Upper lobe of left lung (tissue), 6 donors: ENCODE data around the gene NARF. TPM values are rescaled to one million over a fixed set of nuclear protein-coding genes. Genes with fewer than 3 reads are reported as not detected.

Experiments
- ATAC-seq, 2 donors: fragments of 200-7000 bp; cut with Tn5 transposase; one replicate each; pipeline ENCODE4 v1.9.1; 2022; ENCODE audit warnings: mild to moderate bottlenecking in 2 of 2, moderate library complexity in 2 of 2; ENCODE audit not compliant: low FRiP score in 2 of 2
- DNase-seq, 2 donors: peaks; one replicate each; pipeline ENCODE4 v3.0.0-alpha.2; 2019 to 2020
- H3K27ac ChIP-seq, 4 donors: fragments of 200-600 bp; sonication (generic); one replicate each; pipeline ENCODE4 v1.5.1; 2016 to 2019
- H3K27me3 ChIP-seq, 4 donors: fragments of 200-600 bp; sonication (generic); one replicate each; pipeline ENCODE4 v1.5.1; 2017 to 2019
- H3K36me3 ChIP-seq, 4 donors: fragments of 200-600 bp; sonication (generic); one replicate each; pipeline ENCODE4 v1.5.1; 2016 to 2019
- H3K4me1 ChIP-seq, 4 donors: fragments of 200-600 bp; sonication (generic); one replicate each; pipeline ENCODE4 v1.5.1; 2018 to 2019
- H3K4me3 ChIP-seq, 4 donors: fragments of 200-600 bp; sonication (generic); one replicate each; pipeline ENCODE4 v1.5.1; 2017 to 2019; ENCODE audit warnings: mild to moderate bottlenecking in 2 of 4, moderate library complexity in 1 of 4
- H3K9me3 ChIP-seq, 4 donors: fragments of 200-600 bp; sonication (generic); one replicate each; pipeline ENCODE4 v1.5.1; 2018 to 2019
- CTCF ChIP-seq, 6 experiments: fragments of 450-650 bp in 4 of 6; fragments of 200-600 bp in 2 of 6; sonication (generic) in 2 of 6; IDR thresholded peaks; one replicate each; pipeline ENCODE4 v1.5.1; 2016 to 2019; ENCODE audit warnings: antibody characterized with exemption in 6 of 6
- EP300 ChIP-seq, 4 donors: sonication (generic); formaldehyde crosslinking; IDR thresholded peaks; one replicate each; pipeline ENCODE4 v1.5.1; 2017; ENCODE audit warnings: antibody characterized with exemption in 4 of 4, control low read depth in 2 of 4
- POLR2A ChIP-seq, 4 donors: fragments of 450-650 bp; IDR thresholded peaks; one replicate each; pipeline ENCODE4 v1.5.1; 2016 to 2017; ENCODE audit warnings: antibody characterized with exemption in 4 of 4, mild to moderate bottlenecking in 2 of 4
- POLR2AphosphoS5 ChIP-seq, 2 donors: sonication (generic); formaldehyde crosslinking; IDR thresholded peaks; one replicate each; pipeline ENCODE4 v1.5.1; 2017; ENCODE audit warnings: antibody characterized with exemption in 2 of 2
- WGBS, 2 donors: methylation state at CpG; one replicate each; pipeline ENCODE4 v1.1.5; 2017 to 2018; 5-methylcytosine and 5-hydroxymethylcytosine counted together
- total RNA-seq, 6 donors: library from RNA; depleted of rRNA in 4 of 6; stranded (reverse); fragments of >200 nt in 4 of 6; gene quantifications; one replicate each; pipeline versions ENCODE4 v1.1.0 to v1.2.1, GENCODE V29; 2016 to 2021
- donor health status: DM: no; HTN: no; CAD: no; lungs with moderate emphysema.
- donor health status: DM: no; HTN: yes; CAD: no; lungs with severe emphysema.

The NARF gene
- total RNA-seq, 6 donors from 2014 or later: 28.9 to 77.8 (median 62.6) TPM

DNA sequence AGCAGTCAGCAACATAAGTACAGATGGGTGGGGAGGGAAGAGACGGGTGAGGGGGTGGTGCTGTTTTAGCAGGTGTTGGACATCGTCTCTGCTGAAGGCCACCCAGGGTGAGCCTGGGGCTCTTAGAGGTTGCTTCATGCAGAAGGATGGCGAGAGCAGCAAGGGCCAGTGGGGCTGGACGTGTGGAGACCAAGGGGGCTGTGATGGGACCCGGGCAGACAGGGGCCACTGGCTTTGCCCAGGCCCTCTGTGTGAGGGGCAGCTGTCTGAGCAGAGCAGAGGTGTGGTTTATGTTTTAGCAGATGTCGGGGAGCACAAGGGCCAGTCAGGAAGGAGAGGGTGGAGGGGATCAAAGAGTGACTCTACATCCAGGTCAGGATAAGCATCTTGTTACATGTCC lies 4.8 kb downstream of the NARF start:
- ATAC-seq (no peak), DNase-seq (no peak)
- H3K27me3 ChIP-seq: no peaks in the 10 kb centered on the region
- H3K4me1 ChIP-seq: peaks cover 10 to 22% (median 18%) of the 10 kb centered on the region in 4 donors
- H3K4me3 ChIP-seq: no peak overlapping the region
- WGBS, 2 donors: 63 to 86% methylated on average over 6 of the region's 6 CpGs
- TF ChIP-seq CTCF (IDR thresholded peaks at IDR 0.05): no peak
- H3K36me3 ChIP-seq: peaks cover 17 to 84% (median 76%) of the 10 kb centered on the region in 4 donors
- H3K27ac ChIP-seq: no peak overlapping the region
- no peaks in the 10 kb centered on the region for H3K9me3 ChIP-seq

- TF ChIP-seq POLR2AphosphoS5 (IDR thresholded peaks at IDR 0.05) (no peak), POLR2A (IDR thresholded peaks at IDR 0.05) (no peak)
- no peak for ATAC-seq
These were observed 5.5 kb downstream of the NARF start for GRCh38 chr17:82463925-82464566.

DNA sequence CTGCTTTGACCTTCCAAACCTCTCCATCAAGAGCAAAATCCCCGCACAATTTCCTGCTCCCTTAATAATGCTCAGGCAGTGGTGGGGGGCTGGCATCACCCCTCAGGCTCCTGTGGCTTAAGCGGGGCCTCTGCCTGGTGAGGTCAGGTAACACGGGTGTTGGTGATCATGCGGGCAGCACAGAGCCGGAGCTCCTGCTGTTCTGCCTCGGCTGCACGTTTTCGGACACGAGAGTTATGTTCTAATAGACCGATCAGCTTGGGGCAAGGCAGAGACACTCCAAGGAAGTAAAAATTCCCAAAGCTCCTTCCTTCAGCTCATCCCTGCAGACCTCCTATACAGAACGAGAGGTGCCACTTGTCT lies 6.0 kb downstream of the NARF start:
- no peak overlapping the region for H3K27ac ChIP-seq
- H3K9me3 ChIP-seq: no peaks in the 10 kb centered on the region
- 92 to 94% methylated on average over 11 of the region's 11 CpGs for WGBS, 2 donors
- H3K27me3 ChIP-seq: no peaks in the 10 kb centered on the region
- no peak for TF ChIP-seq POLR2AphosphoS5 (IDR thresholded peaks at IDR 0.05)
- TF ChIP-seq CTCF (IDR thresholded peaks at IDR 0.05): no peak
- no peak for TF ChIP-seq POLR2A (IDR thresholded peaks at IDR 0.05)
- TF ChIP-seq EP300 (IDR thresholded peaks at IDR 0.05): no peak
- H3K4me1 ChIP-seq: peaks cover 5 to 17% (median 12%) of the 10 kb centered on the region in 4 donors
- H3K4me3 ChIP-seq: no peak overlapping the region
- ATAC-seq (no peak), DNase-seq (no peak)
- peaks cover 24 to 96% (median 87%) of the 10 kb centered on the region in 4 donors for H3K36me3 ChIP-seq

More at GRCh38 chr17:82463925-82464566, 5.5 kb downstream of the NARF start:
- H3K4me1 ChIP-seq: peaks cover 10 to 22% (median 17%) of the 10 kb centered on the region in 4 donors
- H3K27ac ChIP-seq: no peak overlapping the region
- 59 to 78% methylated on average over 7 of the region's 7 CpGs for WGBS, 2 donors
- H3K9me3 ChIP-seq: no peaks in the 10 kb centered on the region
- no peak overlapping the region for H3K4me3 ChIP-seq
- no peak for DNase-seq
- no peaks in the 10 kb centered on the region for H3K27me3 ChIP-seq
- H3K36me3 ChIP-seq: peaks cover 23 to 91% (median 82%) of the 10 kb centered on the region in 4 donors

DNA sequence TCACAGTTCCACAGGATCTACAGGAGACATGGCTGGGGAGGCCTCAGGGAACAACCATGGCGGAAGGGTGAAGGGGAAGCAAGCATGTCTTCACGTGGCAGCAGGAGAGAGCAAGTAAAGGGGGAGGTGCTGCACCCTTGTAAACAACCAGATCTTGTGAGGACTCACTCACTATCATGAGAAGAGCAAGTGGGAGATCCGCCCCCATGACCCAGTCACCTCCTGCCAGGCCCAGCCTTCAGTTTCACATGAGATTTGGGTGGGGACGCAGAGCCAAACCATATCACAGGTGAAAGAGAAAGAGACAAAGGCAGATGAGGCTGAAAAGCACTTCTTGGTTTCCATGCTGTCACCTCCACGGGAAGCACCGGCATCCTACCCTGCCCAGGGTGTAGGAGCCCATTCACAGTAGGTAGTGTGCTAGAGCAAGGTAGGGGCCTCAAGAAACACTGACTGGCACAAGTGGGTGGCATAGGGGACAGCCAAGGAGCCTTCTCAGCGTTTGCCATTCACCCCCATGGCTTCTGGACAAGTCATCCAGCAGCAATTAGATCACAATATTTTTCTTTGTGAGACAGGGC lies 6.6 kb downstream of the NARF start:
- no peaks in the 10 kb centered on the region for H3K27me3 ChIP-seq
- peaks cover 27 to 99% (median 92%) of the 10 kb centered on the region in 4 donors for H3K36me3 ChIP-seq
- no peak for TF ChIP-seq POLR2A (IDR thresholded peaks at IDR 0.05)
- TF ChIP-seq CTCF (IDR thresholded peaks at IDR 0.05): no peak
- TF ChIP-seq EP300 (IDR thresholded peaks at IDR 0.05): no peak
- TF ChIP-seq POLR2AphosphoS5 (IDR thresholded peaks at IDR 0.05): no peak
- H3K4me3 ChIP-seq: no peak overlapping the region
- H3K9me3 ChIP-seq: no peaks in the 10 kb centered on the region
- ATAC-seq (no peak), DNase-seq (no peak)
- no peak overlapping the region for H3K27ac ChIP-seq
- H3K4me1 ChIP-seq: peaks cover 0 to 12% (median 8%) of the 10 kb centered on the region in 4 donors
- 84 to 89% methylated on average over 7 of the region's 7 CpGs for WGBS, 2 donors

GRCh38 chr17:82468692-82469091 lies 10.2 kb downstream of the NARF start:
- WGBS, 2 donors: 91 to 96% methylated on average over 7 of the region's 7 CpGs
- Histone ChIP-seq H3K36me3 (peaks cover 24 to 97% (median 86%) of the 10 kb centered on the region in 4 donors), H3K4me3 (no peak overlapping the region), H3K9me3 (no peaks in the 10 kb centered on the region), H3K27ac (no peak overlapping the region), H3K4me1 (no peaks in the 10 kb centered on the region), H3K27me3 (no peaks in the 10 kb centered on the region)
- DNase-seq (no peak), ATAC-seq (no peak)
- TF ChIP-seq POLR2AphosphoS5 (IDR thresholded peaks at IDR 0.05): no peak
- no peak for TF ChIP-seq EP300 (IDR thresholded peaks at IDR 0.05)
- no peak for TF ChIP-seq CTCF (IDR thresholded peaks at IDR 0.05)
- TF ChIP-seq POLR2A (IDR thresholded peaks at IDR 0.05): no peak
